ENCODE results near the gene NRL.
"Not testable (repeated sequence)": the region's sequence is repeated elsewhere in the genome, so short reads cannot be mapped to it uniquely, and the experiment has no call there.

The NRL gene

DNA sequence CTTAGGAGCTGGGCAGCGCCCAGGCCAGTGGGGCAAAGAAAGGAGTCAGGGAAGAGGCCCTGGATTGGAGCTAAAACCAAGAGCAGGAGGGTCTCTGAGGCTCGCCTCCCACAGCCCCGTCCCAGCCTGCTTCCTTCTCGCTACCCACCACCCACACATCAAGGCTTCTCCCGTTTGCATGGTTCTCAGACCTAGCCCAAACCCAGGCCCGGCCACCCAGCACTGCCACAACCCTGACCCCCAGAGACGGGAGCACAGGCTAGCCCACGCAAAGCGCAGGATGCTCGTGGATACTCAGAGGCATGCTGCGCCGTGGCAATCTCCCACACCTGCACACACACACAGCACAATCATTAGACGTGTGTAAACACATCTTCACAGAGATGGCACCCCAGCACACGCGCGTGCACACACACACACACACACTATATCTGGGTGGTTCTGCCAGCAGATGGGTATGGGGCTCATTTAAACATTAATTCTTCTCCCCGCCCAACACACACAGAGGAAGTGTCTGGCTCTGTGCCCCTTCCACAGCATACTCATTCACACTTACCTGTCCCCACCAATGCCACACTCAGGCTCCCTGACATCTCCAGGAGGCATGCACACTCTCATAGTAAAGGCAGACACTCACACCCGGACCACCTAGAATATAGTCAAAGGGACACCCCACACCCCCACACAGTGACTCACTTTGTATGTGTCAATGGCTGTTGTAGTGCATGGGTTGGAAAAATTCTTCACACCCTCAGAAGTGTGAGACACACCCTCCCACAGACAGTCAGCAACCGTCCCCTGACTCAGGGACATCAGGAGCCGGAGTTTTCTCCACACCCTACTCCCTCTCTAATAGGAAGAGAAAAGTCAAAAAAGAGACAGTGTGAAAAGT is 61.8 kb downstream of the NRL start:
- H3K9ac ChIP-seq, result no peak overlapping the region

DNA sequence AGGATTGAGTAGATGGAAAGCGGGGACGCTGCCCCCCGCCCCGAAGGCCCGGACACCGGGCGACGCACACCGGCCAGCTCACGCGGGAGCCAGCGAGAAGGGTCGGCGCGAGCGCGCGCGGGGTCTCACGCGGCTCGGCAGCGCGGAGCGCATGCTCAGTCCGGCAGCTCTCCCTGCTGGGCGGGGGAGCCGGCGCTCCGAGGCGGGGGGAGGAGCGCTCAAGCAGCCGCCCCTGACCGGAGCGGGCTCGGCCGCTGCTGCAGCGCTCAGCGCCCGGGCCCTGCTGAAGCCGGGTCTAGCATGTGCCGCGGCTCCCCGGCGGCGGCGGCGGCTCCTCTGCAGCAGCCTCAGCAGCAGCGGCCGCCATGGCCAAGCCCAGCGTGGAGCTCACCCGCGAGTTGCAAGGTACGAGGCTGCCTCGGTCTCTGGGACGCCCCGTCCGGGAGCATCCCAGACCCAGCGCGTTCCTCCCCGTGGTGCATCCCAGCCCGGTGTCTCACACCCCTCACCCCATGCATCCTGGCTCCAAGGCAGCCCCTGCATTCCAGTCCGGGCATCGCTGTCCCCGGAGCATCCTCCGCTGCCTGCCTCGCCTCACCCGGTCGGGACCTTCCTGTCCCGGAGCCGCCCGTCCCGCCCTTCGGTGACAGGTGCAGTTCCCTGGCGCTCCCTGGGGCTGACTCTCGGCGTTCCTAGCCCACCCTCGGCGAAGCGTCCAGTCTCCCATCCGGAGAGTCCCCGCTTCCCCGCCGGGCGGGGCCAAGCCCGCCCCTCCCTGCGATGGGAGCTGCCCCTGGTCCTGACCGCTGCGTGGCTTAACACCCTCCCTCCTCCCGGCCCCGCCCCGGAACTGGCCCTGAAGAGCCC is 62.7 kb downstream of the NRL start, which contains the start of gene CARMIL3:
TSS of gene CARMIL3 (plus strand) at position 221 of the 867 bp plus-strand sequence. CDS start at position 366, 145 bp downstream.
- Histone ChIP-seq H3K9ac (peak within 1 kb of the TSS; percentile 43), H3K4me1 (peaks cover 11% of the 10 kb centered on the region), H3K36me3 (ENCODE audit: control insufficient read depth, insufficient read depth, low read length) (no peaks in the 10 kb centered on the region), H3K4me3 (ENCODE audit: low read depth, low read length) (peak within 1 kb of the TSS; percentile 62), H3K27me3 (ENCODE audit: control insufficient read depth, insufficient read depth, low read length) (no peaks in the 10 kb centered on the region), H2AFZ (peak within 1 kb of the TSS; percentile 88), H3K9me3 (ENCODE audit: control insufficient read depth, low read length) (no peaks in the 10 kb centered on the region), H3K4me2 (ENCODE audit: low read length) (peak within 1 kb of the TSS; percentile 81), H3K27ac (peak within 1 kb of the TSS; percentile 72), H3K79me2 (no peaks in the 10 kb centered on the region)
- no peak for TF ChIP-seq CTCF (IDR thresholded peaks at IDR 0.05)

More for the DNA sequence above, 61.8 kb downstream of the NRL start:
- H3K4me2 ChIP-seq (ENCODE audit: low read length), result peak overlapping the region; percentile 81
- peak overlapping the region; percentile 88 for H2AFZ ChIP-seq
- H3K4me3 ChIP-seq (ENCODE audit: low read depth, low read length), result no peak overlapping the region
- H3K4me1 ChIP-seq, result peaks cover 11% of the 10 kb centered on the region
- H3K79me2 ChIP-seq, result no peaks in the 10 kb centered on the region
- no peaks in the 10 kb centered on the region for H3K27me3 ChIP-seq (ENCODE audit: control insufficient read depth, insufficient read depth, low read length)
- no peaks in the 10 kb centered on the region for H3K9me3 ChIP-seq (ENCODE audit: control insufficient read depth, low read length)
- no peak overlapping the region for H3K27ac ChIP-seq
- no peak for TF ChIP-seq CTCF (IDR thresholded peaks at IDR 0.05)
- H3K36me3 ChIP-seq (ENCODE audit: control insufficient read depth, insufficient read depth, low read length), result no peaks in the 10 kb centered on the region

GRCh38 chr14:24051176-24051788 is 63.5 kb downstream of the NRL start:
- H3K9me3 ChIP-seq (ENCODE audit: control insufficient read depth, low read length), result no peaks in the 10 kb centered on the region
- no peak for TF ChIP-seq CTCF (IDR thresholded peaks at IDR 0.05)
- peak overlapping the region; percentile 62 for H3K4me3 ChIP-seq (ENCODE audit: low read depth, low read length)
- H2AFZ ChIP-seq, result peak overlapping the region; percentile 88
- H3K9ac ChIP-seq, result peak overlapping the region; percentile 43
- H3K36me3 ChIP-seq (ENCODE audit: control insufficient read depth, insufficient read depth, low read length), result no peaks in the 10 kb centered on the region
- H3K27ac ChIP-seq, result peak overlapping the region; percentile 72
- peak overlapping the region; percentile 81 for H3K4me2 ChIP-seq (ENCODE audit: low read length)
- H3K79me2 ChIP-seq, result no peaks in the 10 kb centered on the region
- H3K4me1 ChIP-seq, result peaks cover 11% of the 10 kb centered on the region
- no peaks in the 10 kb centered on the region for H3K27me3 ChIP-seq (ENCODE audit: control insufficient read depth, insufficient read depth, low read length)

DNA sequence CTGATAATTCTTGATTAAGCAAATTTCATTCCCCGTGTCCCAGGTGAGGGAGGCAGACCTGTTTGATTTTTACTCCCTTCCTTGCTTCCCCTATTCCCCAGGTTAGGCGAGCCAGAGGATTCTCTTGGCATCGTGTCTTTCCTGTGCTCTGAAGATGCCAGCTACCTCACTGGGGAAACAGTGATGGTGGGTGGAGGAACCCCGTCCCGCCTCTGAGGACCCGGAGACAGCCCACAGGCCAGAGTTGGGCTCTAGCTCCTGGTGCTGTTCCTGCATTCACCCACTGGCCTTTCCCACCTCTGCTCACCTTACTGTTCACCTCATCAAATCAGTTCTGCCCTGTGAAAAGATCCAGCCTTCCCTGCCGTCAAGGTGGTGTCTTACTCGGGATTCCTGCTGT is 64.0 kb downstream of the NRL start:
- H3K9me3 ChIP-seq (ENCODE audit: control insufficient read depth, low read length); H3K36me3 ChIP-seq (ENCODE audit: control insufficient read depth, insufficient read depth, low read length); H3K27me3 ChIP-seq (ENCODE audit: control insufficient read depth, insufficient read depth, low read length); H3K4me2 ChIP-seq (ENCODE audit: low read length); H3K79me2 ChIP-seq; H3K4me3 ChIP-seq (ENCODE audit: low read depth, low read length); H3K9ac ChIP-seq; H2AFZ ChIP-seq: not testable (repeated sequence)
- H3K4me1 ChIP-seq, result peaks cover 11% of the 10 kb centered on the region
- peak overlapping the region; percentile 72 for H3K27ac ChIP-seq

DNA sequence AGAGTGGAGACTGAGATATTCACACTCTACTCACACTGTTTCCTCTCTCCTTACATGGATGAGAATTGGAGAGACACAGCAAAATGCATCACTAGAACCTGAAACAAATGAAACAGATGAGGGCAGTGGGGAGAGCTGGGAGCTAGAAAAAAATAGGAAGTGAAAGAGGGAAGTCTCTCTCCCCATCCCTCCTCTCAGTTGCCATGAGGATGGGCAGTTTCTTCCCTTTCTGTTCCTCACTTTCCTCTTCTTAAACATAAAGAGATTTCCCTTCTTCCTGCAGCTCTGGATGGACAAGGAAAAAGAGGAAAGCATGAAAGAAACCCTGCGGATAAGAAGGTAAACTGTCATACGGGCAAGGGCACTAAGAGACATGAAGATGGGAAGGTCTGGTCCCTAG is 65.7 kb downstream of the NRL start:
- not testable (repeated sequence) for H3K4me3 ChIP-seq (ENCODE audit: low read depth, low read length); H3K27me3 ChIP-seq (ENCODE audit: control insufficient read depth, insufficient read depth, low read length); H3K4me2 ChIP-seq (ENCODE audit: low read length); H3K9ac ChIP-seq; H3K9me3 ChIP-seq (ENCODE audit: control insufficient read depth, low read length); H3K27ac ChIP-seq; H3K79me2 ChIP-seq; H3K36me3 ChIP-seq (ENCODE audit: control insufficient read depth, insufficient read depth, low read length); H2AFZ ChIP-seq
- peaks cover 11% of the 10 kb centered on the region for H3K4me1 ChIP-seq
